ENCODE data around the gene RUSF1. TPM values are rescaled to one million over a fixed set of nuclear protein-coding genes. Genes with fewer than 3 reads are reported as not detected.

RUSF1 gene
- total and polyA plus RNA-seq, 4 donors, result 21.8 to 73.1 (median 49.5) TPM

DNA sequence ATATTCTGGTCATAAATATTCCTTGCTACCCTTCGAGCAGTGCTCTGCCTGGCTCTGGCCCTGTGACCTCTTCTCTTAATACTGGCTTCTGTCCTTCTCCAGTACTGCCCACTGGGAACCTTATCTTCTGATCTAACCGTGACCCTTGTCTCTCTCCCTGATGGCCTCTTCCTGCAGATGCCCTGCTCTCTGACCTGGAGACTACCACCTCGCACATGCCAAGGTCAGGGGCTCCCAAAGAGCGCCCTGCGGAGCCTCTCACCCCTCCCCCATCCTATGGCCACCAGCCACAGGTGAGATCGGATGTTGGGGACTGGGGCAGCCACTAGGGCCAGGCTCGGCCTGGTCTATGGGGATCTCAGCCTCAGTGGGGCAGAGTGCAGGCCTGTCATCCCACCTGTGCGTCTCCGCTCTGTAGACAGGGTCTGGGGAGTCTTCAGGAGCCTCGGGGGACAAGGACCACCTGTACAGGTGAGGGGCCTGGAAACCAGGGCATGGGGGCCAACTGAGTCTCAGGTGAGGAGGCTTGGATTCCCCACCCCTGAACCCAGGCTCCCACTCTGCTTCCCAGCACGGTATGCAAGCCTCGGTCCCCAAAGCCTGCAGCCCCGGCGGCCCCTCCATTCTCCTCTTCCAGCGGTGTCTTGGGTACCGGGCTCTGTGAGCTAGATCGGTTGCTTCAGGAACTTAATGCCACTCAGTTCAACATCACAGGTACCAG, 34.8 kb downstream of the RUSF1 start:
- Histone ChIP-seq H3K27me3 (ENCODE audit: control insufficient read depth in 4 of 4, insufficient read depth in 4 of 4, low read length in 3 of 4) (no peaks in the 10 kb centered on the region), H3K4me3 (ENCODE audit: low read depth in 1 of 3, low read length in 3 of 3) (no peak overlapping the region), H3K4me1 (ENCODE audit: control insufficient read depth in 4 of 4, insufficient read depth in 4 of 4, low read length in 3 of 4) (peaks cover 8 to 36% (median 24%) of the 10 kb centered on the region in 4 donors), H3K9ac (ENCODE audit: low read depth in 1 of 2, low read length in 2 of 2) (no peak overlapping the region), H3K36me3 (ENCODE audit: control insufficient read depth in 4 of 4, insufficient read depth in 3 of 4, low read depth in 1 of 4, low read length in 3 of 4) (no peaks in the 10 kb centered on the region), H3K9me3 (ENCODE audit: control insufficient read depth in 4 of 4, low read length in 3 of 4) (no peaks in the 10 kb centered on the region), H3K27ac (ENCODE audit: low read depth in 1 of 2, low read length in 2 of 2) (no peak overlapping the region)
- no peak for DNase-seq (ENCODE audit: low spot score)
- WGBS, result 81% methylated on average over 17 of the region's 17 CpGs
- no peak for TF ChIP-seq TAF1 (conservative IDR thresholded peaks at IDR 0.05)
- no peak for TF ChIP-seq HNF4A (conservative IDR thresholded peaks at IDR 0.05)
- no peak for TF ChIP-seq FOXA2 (IDR thresholded peaks at IDR 0.05)

- peak overlapping the region; percentile 61 to 82 for H3K27ac ChIP-seq (ENCODE audit: low read depth in 1 of 2, low read length in 2 of 2)
- no peaks in the 10 kb centered on the region for H3K36me3 ChIP-seq (ENCODE audit: control insufficient read depth in 4 of 4, insufficient read depth in 3 of 4, low read depth in 1 of 4, low read length in 3 of 4)
- peak; percentile 92 for DNase-seq (ENCODE audit: low spot score)
- H3K9ac ChIP-seq (ENCODE audit: low read depth in 1 of 2, low read length in 2 of 2), result no peak overlapping the region
- H3K4me3 ChIP-seq (ENCODE audit: low read depth in 1 of 3, low read length in 3 of 3), result peak overlapping the region in 2 of 3 donors; percentile 17 to 57
- peaks cover 5 to 29% (median 18%) of the 10 kb centered on the region in 4 donors for H3K4me1 ChIP-seq (ENCODE audit: control insufficient read depth in 4 of 4, insufficient read depth in 4 of 4, low read length in 3 of 4)
- 35% methylated on average over 20 of the region's 20 CpGs for WGBS
- no peaks in the 10 kb centered on the region for H3K9me3 ChIP-seq (ENCODE audit: control insufficient read depth in 4 of 4, low read length in 3 of 4)
- H3K27me3 ChIP-seq (ENCODE audit: control insufficient read depth in 4 of 4, insufficient read depth in 4 of 4, low read length in 3 of 4), result no peaks in the 10 kb centered on the region
- peak; percentile 71 to 77 for TF ChIP-seq RAD21 (IDR thresholded peaks at IDR 0.05)
- TF ChIP-seq YY1 (IDR thresholded peaks at IDR 0.05), result no peak
- peak; percentile 52 for TF ChIP-seq SP1 (IDR thresholded peaks at IDR 0.05)
- no peak for TF ChIP-seq RXRA (IDR thresholded peaks at IDR 0.05)
- TF ChIP-seq ATF3 (IDR thresholded peaks at IDR 0.05), result no peak
- no peak for TF ChIP-seq HNF4G (IDR thresholded peaks at IDR 0.05)
- TF ChIP-seq EGR1 (IDR thresholded peaks at IDR 0.05; ENCODE audit: low read depth in 2 of 2), result no peak
- TF ChIP-seq, protein P1, sequence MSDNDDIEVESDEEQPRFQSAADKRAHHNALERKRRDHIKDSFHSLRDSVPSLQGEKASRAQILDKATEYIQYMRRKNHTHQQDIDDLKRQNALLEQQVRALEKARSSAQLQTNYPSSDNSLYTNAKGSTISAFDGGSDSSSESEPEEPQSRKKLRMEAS (IDR thresholded peaks at IDR 0.05), result no peak
- no peak for TF ChIP-seq TAF1 (conservative IDR thresholded peaks at IDR 0.05)
- TF ChIP-seq NR2F2 (IDR thresholded peaks at IDR 0.05), result no peak
- TF ChIP-seq, protein P2, sequence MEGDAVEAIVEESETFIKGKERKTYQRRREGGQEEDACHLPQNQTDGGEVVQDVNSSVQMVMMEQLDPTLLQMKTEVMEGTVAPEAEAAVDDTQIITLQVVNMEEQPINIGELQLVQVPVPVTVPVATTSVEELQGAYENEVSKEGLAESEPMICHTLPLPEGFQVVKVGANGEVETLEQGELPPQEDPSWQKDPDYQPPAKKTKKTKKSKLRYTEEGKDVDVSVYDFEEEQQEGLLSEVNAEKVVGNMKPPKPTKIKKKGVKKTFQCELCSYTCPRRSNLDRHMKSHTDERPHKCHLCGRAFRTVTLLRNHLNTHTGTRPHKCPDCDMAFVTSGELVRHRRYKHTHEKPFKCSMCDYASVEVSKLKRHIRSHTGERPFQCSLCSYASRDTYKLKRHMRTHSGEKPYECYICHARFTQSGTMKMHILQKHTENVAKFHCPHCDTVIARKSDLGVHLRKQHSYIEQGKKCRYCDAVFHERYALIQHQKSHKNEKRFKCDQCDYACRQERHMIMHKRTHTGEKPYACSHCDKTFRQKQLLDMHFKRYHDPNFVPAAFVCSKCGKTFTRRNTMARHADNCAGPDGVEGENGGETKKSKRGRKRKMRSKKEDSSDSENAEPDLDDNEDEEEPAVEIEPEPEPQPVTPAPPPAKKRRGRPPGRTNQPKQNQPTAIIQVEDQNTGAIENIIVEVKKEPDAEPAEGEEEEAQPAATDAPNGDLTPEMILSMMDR (IDR thresholded peaks at IDR 0.05; ENCODE audit: low read depth, low read length, missing input control), result peak; percentile 68
These were observed 35.4 kb downstream of the RUSF1 start for GRCh38 chr16:31472709-31473203.

GRCh38 chr16:31471875-31472708, 36.1 kb downstream of the RUSF1 start, which contains the start of gene TGFB1I1:
TSS of gene TGFB1I1 (plus strand) at chr16:31472152. CDS start at chr16:31472189, 37 bp downstream.
- 5% methylated on average over 63 of the region's 63 CpGs for WGBS
- Histone ChIP-seq H3K4me1 (ENCODE audit: control insufficient read depth in 4 of 4, insufficient read depth in 4 of 4, low read length in 3 of 4) (peaks cover 5 to 23% (median 16%) of the 10 kb centered on the region in 4 donors), H3K9me3 (ENCODE audit: control insufficient read depth in 4 of 4, low read length in 3 of 4) (no peaks in the 10 kb centered on the region)

More at GRCh38 chr16:31471875-31472708, 36.1 kb downstream of the RUSF1 start, which contains the start of gene TGFB1I1:
- peak within 1 kb of the TSS in 1 of 2 donors; percentile 47 for H3K9ac ChIP-seq (ENCODE audit: low read depth in 1 of 2, low read length in 2 of 2)
- DNase-seq (ENCODE audit: low spot score), result peak; percentile 52
- TF ChIP-seq FOXA1 (IDR thresholded peaks at IDR 0.05) (no peak), EGR1 (IDR thresholded peaks at IDR 0.05; ENCODE audit: low read depth in 2 of 2) (no peak), TAF1 (conservative IDR thresholded peaks at IDR 0.05) (no peak), RXRA (IDR thresholded peaks at IDR 0.05) (no peak), NR2F2 (IDR thresholded peaks at IDR 0.05) (no peak), ATF3 (IDR thresholded peaks at IDR 0.05) (no peak), REST (IDR thresholded peaks at IDR 0.05) (no peak), SP1 (IDR thresholded peaks at IDR 0.05) (no peak), JUND (IDR thresholded peaks at IDR 0.05) (no peak), HNF4A (conservative IDR thresholded peaks at IDR 0.05) (no peak)
- H3K36me3 ChIP-seq (ENCODE audit: control insufficient read depth in 4 of 4, insufficient read depth in 3 of 4, low read depth in 1 of 4, low read length in 3 of 4), result peaks cover 0 to 2% (median 0%) of the 10 kb centered on the region in 4 donors
- H3K27me3 ChIP-seq (ENCODE audit: control insufficient read depth in 4 of 4, insufficient read depth in 4 of 4, low read length in 3 of 4), result no peaks in the 10 kb centered on the region
- H3K27ac ChIP-seq (ENCODE audit: low read depth in 1 of 2, low read length in 2 of 2), result peak within 1 kb of the TSS; percentile 61 to 82
- peak within 1 kb of the TSS in 2 of 3 donors; percentile 17 to 57 for H3K4me3 ChIP-seq (ENCODE audit: low read depth in 1 of 3, low read length in 3 of 3)

Measured in liver (tissue), 9 donors.